Fibroblast of lung (primary cell): ENCODE data around the gene CTSE. TPM values are rescaled to one million over a fixed set of nuclear protein-coding genes. Genes with fewer than 3 reads are reported as not detected.

ENCODE experiments used
- DNase-seq, 2 donors: peaks; one replicate each; pipeline versions ENCODE4 v3.0.0 to v3.0.0-alpha.2; 2010; ENCODE audit warnings: low read depth in 2 of 2
- H2AFZ ChIP-seq: 2 replicates; pipeline ENCODE4 v1.5.1; 2012; ENCODE audit warnings: low read length, control low read depth, inconsistent platforms
- H3K27ac ChIP-seq: 2 replicates; pipeline ENCODE4 v1.5.1; 2011; ENCODE audit warnings: low read length, control low read depth; ENCODE audit not compliant: insufficient read depth
- H3K27me3 ChIP-seq: 2 replicates; pipeline ENCODE4 v1.5.1; 2011; ENCODE audit warnings: mild to moderate bottlenecking, low read length; ENCODE audit not compliant: control insufficient read depth, insufficient read depth
- H3K36me3 ChIP-seq: 2 replicates; pipeline ENCODE4 v1.5.1; 2011; ENCODE audit warnings: low read length; ENCODE audit not compliant: control insufficient read depth, insufficient read depth
- H3K4me1 ChIP-seq: 2 replicates; pipeline ENCODE4 v1.5.1; 2011; ENCODE audit warnings: low read length; ENCODE audit not compliant: control insufficient read depth, insufficient read depth; ENCODE audit errors: extremely low read depth
- H3K4me2 ChIP-seq: 2 replicates; pipeline ENCODE4 v1.5.1; 2011; ENCODE audit warnings: low read length, control low read depth; ENCODE audit not compliant: insufficient read depth; ENCODE audit errors: extremely low read depth
- H3K4me3 ChIP-seq, 4 experiments: fragments of 200-600 bp in 1 of 4; sonication (generic) in 1 of 4; replicated peaks in 1 of 4; 2 replicates each; pipeline ENCODE4 v1.5.1; 2011 to 2016; ENCODE audit warnings: low read length in 4 of 4, low read depth in 3 of 4, mild to moderate bottlenecking in 3 of 4, control low read depth in 2 of 4, inconsistent platforms in 1 of 4, mixed read lengths in 1 of 4; ENCODE audit not compliant: insufficient read depth in 1 of 4; ENCODE audit errors: control extremely low read depth in 1 of 4
- H3K79me2 ChIP-seq: 2 replicates; pipeline ENCODE4 v1.5.1; 2012; ENCODE audit warnings: mild to moderate bottlenecking, low read length, inconsistent platforms; ENCODE audit not compliant: control insufficient read depth, insufficient read depth
- H3K9ac ChIP-seq: 2 replicates; pipeline ENCODE4 v1.5.1; 2011; ENCODE audit warnings: mild to moderate bottlenecking, low read length, control low read depth; ENCODE audit not compliant: insufficient read depth
- H3K9me3 ChIP-seq: 2 replicates; pipeline ENCODE4 v1.5.1; 2012; ENCODE audit warnings: low read depth, low read length; ENCODE audit not compliant: control insufficient read depth, insufficient read depth
- H4K20me1 ChIP-seq: 2 replicates; pipeline ENCODE4 v1.5.1; 2011; ENCODE audit warnings: low read length; ENCODE audit not compliant: control insufficient read depth, insufficient read depth; ENCODE audit errors: extremely low read depth
- CTCF ChIP-seq, 2 donors: IDR thresholded peaks in 1 of 2; conservative IDR thresholded peaks in 1 of 2; 1 replicate in 1 of 2; 2 replicates in 1 of 2; pipeline ENCODE4 v1.5.1; 2011 to 2012; ENCODE audit warnings: low read length in 2 of 2, control low read depth in 1 of 2, inconsistent platforms in 1 of 2, low read depth in 1 of 2, mild to moderate bottlenecking in 1 of 2
- EZH2 ChIP-seq: IDR thresholded peaks from 2 replicates; pipeline ENCODE4 v1.5.1; 2012; ENCODE audit warnings: low read length, control low read depth, mild to moderate bottlenecking; ENCODE audit errors: missing control alignments
- polyA plus RNA-seq, 2 donors: library from polyadenylated mRNA; depleted of rRNA in 1 of 2; stranded (reverse) in 1 of 2; unstranded in 1 of 2; fragments of >200 nt; gene quantifications; 2 replicates each; pipeline ENCODE4 v1.2.1, GENCODE V29; 2011 to 2012; ENCODE audit warnings: missing spikeins in 1 of 2
- total RNA-seq: library from RNA; depleted of rRNA; stranded (reverse); fragments of >200 nt; gene quantifications from 2 replicates; pipeline ENCODE4 v1.2.1, GENCODE V29; 2014

The CTSE gene
- total and polyA plus RNA-seq, 2 donors (not counting 1 experiment from before 2014, with no cell fraction given) = not detected

GRCh38 chr1:205986861-205987260 lies 36.8 kb downstream of the CTSE start:
- Histone ChIP-seq H3K27me3 (no peaks in the 10 kb centered on the region), H3K4me1 (peaks cover 2% of the 10 kb centered on the region), H3K4me3 (no peak overlapping the region), H2AFZ (no peak overlapping the region), H3K4me2 (no peak overlapping the region), H3K36me3 (no peaks in the 10 kb centered on the region), H3K27ac (no peak overlapping the region), H4K20me1 (no peaks in the 10 kb centered on the region), H3K79me2 (no peaks in the 10 kb centered on the region), H3K9ac (no peak overlapping the region), H3K9me3 (no peaks in the 10 kb centered on the region)
- TF ChIP-seq CTCF (conservative IDR thresholded peaks at IDR 0.05 in 1 of 2, IDR thresholded peaks at IDR 0.05 in 1 of 2; ENCODE audit: low read depth in 1 of 2, low read length in 2 of 2) (no peak), EZH2 (no peak)
- peak in 1 of 2 donors; percentile 38 for DNase-seq

GRCh38 chr1:205986292-205986691 lies 37.4 kb downstream of the CTSE start:
- Histone ChIP-seq H3K36me3 (no peaks in the 10 kb centered on the region), H3K79me2 (no peaks in the 10 kb centered on the region), H3K4me3 (no peak overlapping the region), H3K4me1 (peaks cover under 1% of the 10 kb centered on the region), H3K4me2 (no peak overlapping the region), H2AFZ (no peak overlapping the region), H3K9me3 (no peaks in the 10 kb centered on the region), H3K27me3 (no peaks in the 10 kb centered on the region), H3K9ac (no peak overlapping the region), H3K27ac (no peak overlapping the region), H4K20me1 (no peaks in the 10 kb centered on the region)
- DNase-seq = no peak
- no peak for TF ChIP-seq EZH2
- no peak for TF ChIP-seq CTCF (conservative IDR thresholded peaks at IDR 0.05 in 1 of 2, IDR thresholded peaks at IDR 0.05 in 1 of 2; ENCODE audit: low read depth in 1 of 2, low read length in 2 of 2)

DNA sequence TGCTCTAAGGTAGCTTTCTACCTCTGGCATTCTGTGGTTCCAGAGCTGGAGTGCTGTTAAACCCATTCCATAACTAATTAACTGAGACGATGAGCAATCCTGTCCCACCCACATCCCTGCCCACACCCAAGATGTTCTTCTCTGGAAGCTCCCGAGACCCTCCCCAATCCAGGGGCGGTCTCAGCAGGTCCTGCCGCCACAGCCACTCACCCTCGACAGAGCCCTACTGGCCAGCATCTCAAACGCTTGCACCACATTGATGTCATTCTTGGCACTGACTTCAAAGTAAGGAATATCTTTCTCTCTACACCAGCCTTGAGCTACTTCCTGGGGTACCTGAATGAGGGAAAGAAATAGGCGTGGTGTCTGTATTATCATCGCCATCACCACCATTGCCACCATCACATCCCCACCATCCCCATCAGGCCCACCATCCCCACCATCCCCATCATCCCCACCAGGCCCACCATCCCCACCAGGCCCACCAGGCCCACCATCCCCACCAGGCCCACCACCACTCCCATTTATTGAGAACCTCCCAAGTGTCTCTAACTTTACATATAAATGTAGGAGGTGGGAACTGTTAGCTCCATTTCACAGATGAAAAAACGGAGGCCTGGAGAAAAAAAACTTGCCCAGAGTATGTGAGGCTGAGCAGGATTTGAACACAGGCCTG lies 38.2 kb downstream of the CTSE start:
- Histone ChIP-seq H3K9me3 (no peaks in the 10 kb centered on the region), H3K4me3 (no peak overlapping the region), H3K79me2 (no peaks in the 10 kb centered on the region), H3K4me2 (no peak overlapping the region), H4K20me1 (no peaks in the 10 kb centered on the region), H3K4me1 (no peaks in the 10 kb centered on the region), H2AFZ (no peak overlapping the region), H3K36me3 (no peaks in the 10 kb centered on the region), H3K9ac (no peak overlapping the region), H3K27ac (no peak overlapping the region), H3K27me3 (no peaks in the 10 kb centered on the region)
- DNase-seq = peak in 1 of 2 donors; percentile 57
- no peak for TF ChIP-seq CTCF (conservative IDR thresholded peaks at IDR 0.05 in 1 of 2, IDR thresholded peaks at IDR 0.05 in 1 of 2; ENCODE audit: low read depth in 1 of 2, low read length in 2 of 2)
